Esophagus muscularis mucosa (tissue), 3 donors: Measurements from ENCODE around the gene NSL1.

Experiments used
- POLR2A ChIP-seq: fragments of 450-650 bp; IDR thresholded peaks from one replicate; pipeline ENCODE4 v1.6.1; 2017; ENCODE audit warnings: antibody characterized with exemption, moderate library complexity, mild to moderate bottlenecking, low read depth
- POLR2AphosphoS5 ChIP-seq, 2 donors: sonication (generic); formaldehyde crosslinking; IDR thresholded peaks; one replicate each; pipeline ENCODE4 v1.6.1; 2017; ENCODE audit warnings: antibody characterized with exemption in 2 of 2
- TF ChIP-seq, protein P1 (sequence below), 3 experiments: fragments of 200-600 bp in 2 of 3; fragments of 450-650 bp in 1 of 3; sonication (generic) in 2 of 3; IDR thresholded peaks; one replicate each; pipeline ENCODE4 v1.5.1; 2017 to 2019; ENCODE audit warnings: antibody characterized with exemption in 3 of 3, mild to moderate bottlenecking in 2 of 3, moderate library complexity in 1 of 3

DNA sequence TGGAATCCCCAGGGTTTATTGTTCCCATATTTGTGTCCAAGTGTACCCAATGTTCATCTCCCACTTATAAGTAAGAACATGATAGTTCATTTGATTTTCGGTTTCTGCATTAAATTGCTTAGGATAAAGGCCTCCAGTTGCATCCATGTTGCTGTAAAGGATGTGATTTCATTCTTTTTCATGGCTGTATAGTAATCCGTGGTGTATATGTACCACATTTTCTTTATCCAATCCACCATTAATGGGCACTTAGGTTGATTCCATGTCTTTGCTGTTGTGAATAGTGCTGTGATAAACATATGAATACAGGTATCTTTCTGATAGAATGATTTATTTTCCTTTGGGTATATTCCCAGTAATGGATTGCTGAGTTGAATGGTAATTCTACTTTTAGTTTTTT is 71.9 kb downstream of the NSL1 start:
- TF ChIP-seq, protein P1, sequence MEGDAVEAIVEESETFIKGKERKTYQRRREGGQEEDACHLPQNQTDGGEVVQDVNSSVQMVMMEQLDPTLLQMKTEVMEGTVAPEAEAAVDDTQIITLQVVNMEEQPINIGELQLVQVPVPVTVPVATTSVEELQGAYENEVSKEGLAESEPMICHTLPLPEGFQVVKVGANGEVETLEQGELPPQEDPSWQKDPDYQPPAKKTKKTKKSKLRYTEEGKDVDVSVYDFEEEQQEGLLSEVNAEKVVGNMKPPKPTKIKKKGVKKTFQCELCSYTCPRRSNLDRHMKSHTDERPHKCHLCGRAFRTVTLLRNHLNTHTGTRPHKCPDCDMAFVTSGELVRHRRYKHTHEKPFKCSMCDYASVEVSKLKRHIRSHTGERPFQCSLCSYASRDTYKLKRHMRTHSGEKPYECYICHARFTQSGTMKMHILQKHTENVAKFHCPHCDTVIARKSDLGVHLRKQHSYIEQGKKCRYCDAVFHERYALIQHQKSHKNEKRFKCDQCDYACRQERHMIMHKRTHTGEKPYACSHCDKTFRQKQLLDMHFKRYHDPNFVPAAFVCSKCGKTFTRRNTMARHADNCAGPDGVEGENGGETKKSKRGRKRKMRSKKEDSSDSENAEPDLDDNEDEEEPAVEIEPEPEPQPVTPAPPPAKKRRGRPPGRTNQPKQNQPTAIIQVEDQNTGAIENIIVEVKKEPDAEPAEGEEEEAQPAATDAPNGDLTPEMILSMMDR (IDR thresholded peaks at IDR 0.05) = no peak
- TF ChIP-seq POLR2AphosphoS5 (IDR thresholded peaks at IDR 0.05) (no peak), POLR2A (no peak)
